CD4-positive, alpha-beta T cell (primary cell): ENCODE data around the gene NACC2. TPM values are rescaled to one million over a fixed set of nuclear protein-coding genes. Genes with fewer than 3 reads are reported as not detected.

Experiments used
- ATAC-seq: fragments of 200-7000 bp; cut with Tn5 transposase; one replicate; pipeline ENCODE4 v1.10.0; 2022; ENCODE audit warnings: mild to moderate bottlenecking; ENCODE audit not compliant: poor library complexity
- CTCF ChIA-PET: fragments of 350-600 bp; sonication (Branson Sonifier 250); formaldehyde crosslinking; loops from one replicate; lab custom pipeline; 2021; ENCODE audit warnings: antibody characterized with exemption, inconsistent platforms; lab: Charles Lee
- POLR2A ChIA-PET: fragments of 350-600 bp; sonication (Branson Sonifier 250); formaldehyde crosslinking; loops from one replicate; lab custom pipeline; 2021; ENCODE audit warnings: antibody characterized with exemption, inconsistent platforms; lab: Charles Lee
- DNase-seq, 14 experiments: peaks; one replicate each; pipeline ENCODE4 v3.0.0-alpha.2; 2013 to 2020; ENCODE audit warnings: mixed read lengths in 2 of 14
- H3K27ac ChIP-seq, 2 donors: one replicate each; pipeline versions ENCODE4 v1.5.1 to v1.7.0; 2013; ENCODE audit warnings: low read length in 2 of 2, low read depth in 1 of 2, mild to moderate bottlenecking in 1 of 2
- H3K27me3 ChIP-seq, 2 experiments: 1 replicate in 1 of 2; 2 replicates in 1 of 2; pipeline versions ENCODE4 v1.6.1 to v1.7.0; 2013; ENCODE audit warnings: low read length in 2 of 2, control low read depth in 1 of 2, mild to moderate bottlenecking in 1 of 2, moderate library complexity in 1 of 2; ENCODE audit not compliant: insufficient read depth in 2 of 2, control insufficient read depth in 1 of 2
- H3K36me3 ChIP-seq: one replicate; pipeline ENCODE4 v1.6.1; 2013; ENCODE audit warnings: low read length, control low read depth; ENCODE audit not compliant: insufficient read depth
- H3K4me1 ChIP-seq: one replicate; pipeline ENCODE4 v1.6.1; 2013; ENCODE audit warnings: low read length, control low read depth; ENCODE audit not compliant: insufficient read depth
- H3K4me3 ChIP-seq: one replicate; pipeline ENCODE4 v1.5.1; 2013; ENCODE audit warnings: mild to moderate bottlenecking, low read length, moderate library complexity
- H3K9me3 ChIP-seq, 2 experiments: 1 replicate in 1 of 2; 2 replicates in 1 of 2; pipeline versions ENCODE4 v1.6.1 to v1.7.0; 2013; ENCODE audit warnings: low read length in 2 of 2, mild to moderate bottlenecking in 2 of 2, control low read depth in 1 of 2, moderate library complexity in 1 of 2; ENCODE audit not compliant: control insufficient read depth in 1 of 2, insufficient read depth in 1 of 2
- H3K27ac Mint-ChIP-seq: one replicate; pipeline ENCODE4 v1.8.0; 2020; ENCODE audit warnings: mixed read lengths
- H3K27me3 Mint-ChIP-seq: one replicate; pipeline ENCODE4 v1.8.0; 2021; ENCODE audit warnings: mixed read lengths
- H3K36me3 Mint-ChIP-seq: one replicate; pipeline ENCODE4 v1.8.0; 2021; ENCODE audit warnings: low read depth, mixed read lengths
- H3K4me1 Mint-ChIP-seq: one replicate; pipeline ENCODE4 v1.8.0; 2021; ENCODE audit warnings: low read depth, mixed read lengths
- H3K4me3 Mint-ChIP-seq: one replicate; pipeline ENCODE4 v1.8.0; 2020; ENCODE audit warnings: mild to moderate bottlenecking, mixed read lengths
- H3K9me3 Mint-ChIP-seq: one replicate; pipeline ENCODE4 v1.8.0; 2020; ENCODE audit warnings: mixed read lengths
- CTCF ChIP-seq: fragments of 200-600 bp; IDR thresholded peaks from one replicate; pipeline ENCODE4 v1.8.0; 2022; ENCODE audit warnings: antibody characterized with exemption, mild to moderate bottlenecking
- intact Hi-C, 2 experiments: fragments of 100-400 bp; cut with DNase I in 1 of 2; cut with micrococcal nuclease in 1 of 2; formaldehyde crosslinking; loops; one replicate each; pipeline versions ENCODE4 v1.15.1 to v1.9.0; 2023 to 2025; cut with DNase I, micrococcal nuclease
- total RNA-seq, 174 experiments: library from RNA in 2 of 174; stranded (reverse) in 2 of 174; gene quantifications; one replicate each; pipeline ENCODE4 v1.2.3 and lab custom pipeline; 2021 to 2026

Gene NACC2
- total RNA-seq, 2 experiments from 2014 or later, result 2.1 to 2.7 TPM

- peaks cover 4% of the 10 kb centered on the region for H3K4me1 Mint-ChIP-seq
- intact Hi-C loops, result no loop called here
- H3K36me3 Mint-ChIP-seq, result peaks cover 4% of the 10 kb centered on the region
- H3K27me3 Mint-ChIP-seq, result peaks cover 15% of the 10 kb centered on the region
- CTCF ChIA-PET, result no interaction called here
- peak in 2 of 14 experiments; percentile 11 to 32 for DNase-seq
- Histone ChIP-seq H3K4me1 (peaks cover 22% of the 10 kb centered on the region), H3K27me3 (peaks cover 1 to 2% of the 10 kb centered on the region in 2 experiments), H3K27ac (no peak overlapping the region), H3K36me3 (peaks cover 8% of the 10 kb centered on the region), H3K4me3 (no peak overlapping the region), H3K9me3 (peaks cover 0 to 6% of the 10 kb centered on the region in 2 experiments)
- no peak overlapping the region for H3K27ac Mint-ChIP-seq
- TF ChIP-seq CTCF, result no peak
- H3K4me3 Mint-ChIP-seq, result no peak overlapping the region
- POLR2A ChIA-PET, result no interaction called here
- ATAC-seq, result no peak
- H3K9me3 Mint-ChIP-seq, result no peaks in the 10 kb centered on the region
Observed at GRCh38 chr9:136059321-136059791, 35.7 kb downstream of the NACC2 start.

- peaks cover 4 to 6% of the 10 kb centered on the region in 2 experiments for H3K27me3 ChIP-seq
- no peak overlapping the region for H3K4me3 Mint-ChIP-seq
- ATAC-seq (no peak), DNase-seq (no peak)
- intact Hi-C loops, result no loop called here
- peaks cover 8% of the 10 kb centered on the region for H3K36me3 ChIP-seq
- H3K9me3 Mint-ChIP-seq, result no peaks in the 10 kb centered on the region
- H3K27ac ChIP-seq, result no peak overlapping the region
- ChIA-PET CTCF (no interaction called here), POLR2A (no interaction called here)
- H3K4me3 ChIP-seq, result no peak overlapping the region
- H3K27ac Mint-ChIP-seq, result no peak overlapping the region
- peaks cover 4% of the 10 kb centered on the region for H3K4me1 Mint-ChIP-seq
- peaks cover 0 to 6% of the 10 kb centered on the region in 2 experiments for H3K9me3 ChIP-seq
- H3K36me3 Mint-ChIP-seq, result peaks cover 3% of the 10 kb centered on the region
- peaks cover 15% of the 10 kb centered on the region for H3K27me3 Mint-ChIP-seq
- peaks cover 27% of the 10 kb centered on the region for H3K4me1 ChIP-seq
- TF ChIP-seq CTCF, result no peak
Observed at GRCh38 chr9:136058801-136059302, 36.2 kb downstream of the NACC2 start.

GRCh38 chr9:136058084-136058483 lies 37.0 kb downstream of the NACC2 start:
- CTCF ChIA-PET, result no interaction called here

More at GRCh38 chr9:136058084-136058483, 37.0 kb downstream of the NACC2 start:
- Histone ChIP-seq H3K36me3 (peaks cover 5% of the 10 kb centered on the region), H3K4me3 (no peak overlapping the region), H3K4me1 (peaks cover 35% of the 10 kb centered on the region), H3K27ac (no peak overlapping the region), H3K27me3 (peaks cover 8 to 10% of the 10 kb centered on the region in 2 experiments), H3K9me3 (peaks cover 0 to 6% of the 10 kb centered on the region in 2 experiments)
- ATAC-seq (no peak), DNase-seq (no peak)
- no peak overlapping the region for H3K4me3 Mint-ChIP-seq
- H3K27me3 Mint-ChIP-seq, result peaks cover 15% of the 10 kb centered on the region
- no peak for TF ChIP-seq CTCF
- H3K4me1 Mint-ChIP-seq, result peaks cover 10% of the 10 kb centered on the region
- intact Hi-C loops, result no loop called here
- peaks cover 3% of the 10 kb centered on the region for H3K36me3 Mint-ChIP-seq
- H3K27ac Mint-ChIP-seq, result no peak overlapping the region
- POLR2A ChIA-PET, result no interaction called here
- no peaks in the 10 kb centered on the region for H3K9me3 Mint-ChIP-seq
